BLaER1 (cell line): ENCODE results near the gene EIF2B4.
A peak's percentile ranks its signal among the peaks of the same experiment; 100 is the strongest.

Experiments used
- H3K27ac ChIP-seq: shearing (Covaris generic); formaldehyde crosslinking; 2 replicates; pipeline ENCODE4 v1.8.1; 2022
- H3K27me3 ChIP-seq: shearing (Covaris generic); formaldehyde crosslinking; 2 replicates; pipeline ENCODE4 v1.8.1; 2022
- H3K36me3 ChIP-seq: shearing (Covaris generic); formaldehyde crosslinking; 2 replicates; pipeline ENCODE4 v1.8.1; 2022
- H3K4me1 ChIP-seq: shearing (Covaris generic); formaldehyde crosslinking; 2 replicates; pipeline ENCODE4 v1.8.1; 2022
- H3K4me2 ChIP-seq: shearing (Covaris generic); formaldehyde crosslinking; 2 replicates; pipeline ENCODE4 v1.8.1; 2022
- H3K4me3 ChIP-seq: shearing (Covaris generic); formaldehyde crosslinking; 2 replicates; pipeline ENCODE4 v1.8.1; 2022
- H3K9ac ChIP-seq: shearing (Covaris generic); formaldehyde crosslinking; 2 replicates; pipeline ENCODE4 v1.8.1; 2022
- H3K9me3 ChIP-seq: shearing (Covaris generic); formaldehyde crosslinking; 2 replicates; pipeline ENCODE4 v1.8.1; 2022
- H4K20me1 ChIP-seq: shearing (Covaris generic); formaldehyde crosslinking; 2 replicates; pipeline ENCODE4 v1.8.1; 2022
- Cebpa-rat ChIP-seq: shearing (Covaris generic); IDR thresholded peaks from 2 replicates; pipeline ENCODE4 v1.8.1; 2022

Gene EIF2B4

DNA sequence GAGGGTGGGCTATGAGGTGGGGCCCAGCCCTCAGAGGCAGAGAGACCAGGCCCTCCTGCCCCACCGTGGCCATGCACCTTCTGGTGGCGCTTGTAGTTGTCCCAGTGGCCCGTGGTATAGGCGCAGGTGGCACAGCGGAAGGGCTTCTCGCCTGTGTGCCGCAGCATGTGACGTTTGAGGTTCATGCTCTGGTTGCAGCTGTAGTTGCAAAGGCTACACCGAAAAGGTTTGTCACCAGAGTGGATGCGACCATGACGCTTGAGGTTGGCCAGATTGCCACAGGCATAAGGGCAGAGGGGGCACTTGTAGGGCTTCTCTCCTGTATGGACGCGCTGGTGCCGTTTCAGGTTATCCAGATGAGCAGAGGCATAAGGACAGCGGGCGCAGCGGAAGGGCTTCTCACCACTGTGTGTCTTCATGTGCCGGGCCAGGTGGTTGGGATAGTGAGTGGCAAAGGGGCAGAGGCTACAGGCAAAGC is 7.5 kb upstream of the EIF2B4 start:
- no peaks in the 10 kb centered on the region for H3K27me3 ChIP-seq
- no peak overlapping the region for H3K9ac ChIP-seq
- H3K4me2 ChIP-seq, result no peak overlapping the region
- no peaks in the 10 kb centered on the region for H3K9me3 ChIP-seq
- peaks cover 79% of the 10 kb centered on the region for H3K36me3 ChIP-seq
- peaks cover 40% of the 10 kb centered on the region for H3K4me1 ChIP-seq
- no peak overlapping the region for H3K4me3 ChIP-seq
- no peak overlapping the region for H3K27ac ChIP-seq
- no peak for TF ChIP-seq Cebpa-rat
- H4K20me1 ChIP-seq, result peaks cover 56% of the 10 kb centered on the region

DNA sequence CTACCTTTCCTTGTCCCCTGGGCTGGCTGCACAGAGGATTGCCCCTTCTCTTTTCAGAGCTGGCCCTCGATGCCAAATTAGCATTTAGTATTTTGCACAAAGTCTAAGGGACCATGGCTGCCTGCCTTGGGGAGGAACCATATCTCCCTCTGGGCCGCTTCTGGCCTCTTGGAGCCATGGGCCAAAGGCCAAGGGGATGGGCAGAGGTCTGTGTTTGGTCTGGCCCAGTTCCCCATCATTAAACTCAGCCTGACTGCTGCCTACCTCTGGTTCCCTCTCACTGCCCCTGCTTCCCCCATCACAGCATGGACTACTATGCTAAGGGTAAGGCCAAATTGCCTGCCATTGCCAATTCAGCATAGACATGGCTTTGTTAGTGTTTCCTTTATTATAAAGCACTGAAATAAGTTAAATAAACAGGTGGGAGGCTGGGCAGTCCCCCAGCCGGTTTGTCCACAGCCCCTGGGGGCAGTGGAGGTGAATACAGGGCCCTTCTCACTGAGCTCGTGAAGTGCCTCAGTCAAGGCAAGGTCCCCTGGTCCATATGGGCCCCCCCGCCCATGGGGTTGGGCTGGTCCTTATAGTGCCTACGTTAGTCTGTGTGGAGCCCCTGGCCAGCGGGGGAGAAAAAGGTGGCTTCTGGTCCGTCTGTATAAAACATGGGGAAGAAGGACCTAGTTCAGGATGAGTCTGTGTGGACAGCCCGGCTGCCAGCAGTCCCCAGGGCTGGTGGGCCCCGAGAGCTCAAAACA is 6.9 kb upstream of the EIF2B4 start:
- H3K27me3 ChIP-seq, result no peaks in the 10 kb centered on the region
- H3K27ac ChIP-seq, result no peak overlapping the region
- TF ChIP-seq Cebpa-rat, result no peak
- no peak overlapping the region for H3K9ac ChIP-seq
- H3K9me3 ChIP-seq, result no peaks in the 10 kb centered on the region
- H3K4me2 ChIP-seq, result no peak overlapping the region
- peaks cover 46% of the 10 kb centered on the region for H3K4me1 ChIP-seq
- H3K4me3 ChIP-seq, result no peak overlapping the region
- H3K36me3 ChIP-seq, result peaks cover 73% of the 10 kb centered on the region
- H4K20me1 ChIP-seq, result peaks cover 62% of the 10 kb centered on the region

DNA sequence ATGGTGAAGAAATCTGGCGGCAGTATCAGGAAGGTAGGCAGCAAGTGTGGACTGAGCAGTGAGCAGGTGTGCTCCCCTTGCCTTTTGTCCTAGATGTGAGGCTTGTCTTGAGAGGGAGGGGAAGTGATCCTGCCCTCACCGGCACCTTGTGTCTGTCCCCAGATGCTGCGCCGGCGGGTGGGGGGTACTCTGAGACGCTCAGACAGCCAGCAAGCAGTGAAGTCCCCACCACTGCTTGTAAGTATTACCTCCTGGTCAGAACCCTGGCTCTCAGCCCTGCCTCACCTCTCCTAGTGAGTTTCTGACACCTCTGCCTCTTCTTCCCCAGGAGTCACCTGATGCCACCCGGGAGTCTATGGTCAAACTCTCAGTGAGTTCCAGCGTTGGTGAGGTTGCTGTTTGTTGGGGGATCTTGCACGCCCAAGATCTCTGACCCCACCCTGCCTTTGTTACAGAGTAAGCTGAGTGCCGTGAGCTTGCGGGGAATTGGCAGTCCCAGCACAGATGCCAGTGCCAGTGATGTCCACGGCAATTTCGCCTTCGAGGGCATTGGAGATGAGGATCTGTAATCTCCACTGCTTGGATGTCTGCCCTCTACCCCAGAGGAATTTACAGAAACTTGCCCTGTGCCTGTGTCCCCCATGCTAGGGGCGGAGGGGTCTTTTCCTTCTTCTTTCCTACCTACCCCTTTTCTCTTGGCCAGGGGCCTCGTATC is 6.2 kb upstream of the EIF2B4 start:
- TF ChIP-seq Cebpa-rat, result no peak
- Histone ChIP-seq H3K27me3 (no peaks in the 10 kb centered on the region), H3K27ac (no peak overlapping the region), H3K9me3 (no peaks in the 10 kb centered on the region), H3K9ac (no peak overlapping the region), H4K20me1 (peaks cover 69% of the 10 kb centered on the region), H3K4me1 (peaks cover 54% of the 10 kb centered on the region), H3K4me3 (no peak overlapping the region), H3K36me3 (peaks cover 66% of the 10 kb centered on the region), H3K4me2 (no peak overlapping the region)

DNA sequence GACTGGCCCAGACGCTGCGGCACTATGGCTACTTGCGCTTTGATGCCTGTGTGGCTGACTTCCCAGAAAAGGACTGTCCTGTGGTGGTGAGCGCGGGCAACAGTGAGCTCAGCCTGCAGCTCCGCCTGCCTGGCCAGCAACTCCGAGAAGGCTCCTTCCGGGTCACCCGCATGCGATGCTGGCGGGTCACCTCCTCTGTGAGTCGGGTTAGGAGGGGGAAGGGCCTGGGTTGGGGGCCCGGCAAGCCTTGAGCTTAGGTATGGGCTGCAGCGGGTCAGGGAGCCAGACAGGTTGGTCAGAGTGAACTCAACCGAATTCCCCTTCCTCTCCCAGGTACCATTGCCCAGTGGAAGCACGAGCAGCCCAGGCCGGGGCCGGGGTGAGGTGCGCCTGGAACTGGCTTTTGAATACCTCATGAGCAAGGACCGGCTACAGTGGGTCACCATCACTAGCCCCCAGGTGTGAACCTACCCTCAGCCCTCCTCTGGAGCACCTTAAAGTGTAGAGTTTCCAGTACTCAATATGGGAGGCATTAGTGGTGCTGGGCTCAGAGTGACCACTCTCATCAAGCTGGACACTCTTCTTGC is 5.5 kb upstream of the EIF2B4 start:
- H3K4me3 ChIP-seq, result no peak overlapping the region
- H3K27me3 ChIP-seq, result no peaks in the 10 kb centered on the region
- H4K20me1 ChIP-seq, result peaks cover 71% of the 10 kb centered on the region
- peaks cover 51% of the 10 kb centered on the region for H3K4me1 ChIP-seq
- H3K9ac ChIP-seq, result no peak overlapping the region
- no peak overlapping the region for H3K4me2 ChIP-seq
- no peak for TF ChIP-seq Cebpa-rat
- H3K36me3 ChIP-seq, result peaks cover 61% of the 10 kb centered on the region
- H3K27ac ChIP-seq, result no peak overlapping the region
- H3K9me3 ChIP-seq, result no peaks in the 10 kb centered on the region

DNA sequence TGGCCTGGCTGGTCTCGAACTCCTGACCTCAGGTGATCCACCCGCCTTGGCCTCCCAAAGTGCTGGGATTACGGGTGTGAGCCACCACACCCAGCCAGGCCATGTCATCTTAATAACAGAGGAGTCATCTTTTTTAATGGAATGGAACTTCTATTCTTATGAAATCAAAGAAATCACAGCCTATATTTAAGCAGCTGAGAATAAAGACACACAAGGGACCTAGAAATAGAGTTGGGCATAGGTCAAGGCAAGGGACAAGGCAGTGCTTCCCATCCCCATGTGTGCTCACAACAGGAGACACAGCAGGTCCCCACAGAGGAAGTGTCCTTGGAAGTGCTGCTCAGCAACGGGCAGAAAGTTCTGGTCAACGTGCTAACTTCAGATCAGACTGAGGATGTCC is 3.4 kb upstream of the EIF2B4 start:
- H3K4me2 ChIP-seq, result peak overlapping the region; percentile 90; the same call in 1 of the 2 replicates
- no peaks in the 10 kb centered on the region for H3K27me3 ChIP-seq
- H3K27ac ChIP-seq, result no peak overlapping the region
- no peak overlapping the region for H3K9ac ChIP-seq
- peaks cover 46% of the 10 kb centered on the region for H3K4me1 ChIP-seq
- no peak overlapping the region for H3K4me3 ChIP-seq
- no peak for TF ChIP-seq Cebpa-rat
- H3K9me3 ChIP-seq, result no peaks in the 10 kb centered on the region
- peaks cover 71% of the 10 kb centered on the region for H4K20me1 ChIP-seq
- H3K36me3 ChIP-seq, result peaks cover 60% of the 10 kb centered on the region

DNA sequence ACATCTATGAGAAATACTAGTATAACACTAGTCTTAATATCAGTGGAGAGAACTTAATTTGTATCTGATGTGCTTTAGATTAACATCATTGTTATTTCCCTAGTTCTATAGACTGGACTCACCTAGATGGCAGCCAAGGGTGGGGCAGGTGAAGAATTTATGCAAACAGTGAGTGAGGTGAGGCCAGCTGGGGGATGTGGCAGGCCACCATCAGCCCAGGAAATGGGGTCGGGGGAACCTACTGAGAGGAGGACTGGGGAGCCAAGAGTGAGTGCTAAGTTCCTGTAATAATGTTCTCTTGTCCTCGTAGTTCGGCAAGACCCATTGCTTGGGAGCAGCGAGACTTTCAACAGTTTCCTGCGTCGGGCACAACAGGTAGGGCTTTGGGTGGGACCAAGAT is 2.8 kb upstream of the EIF2B4 start:
- no peak for TF ChIP-seq Cebpa-rat
- H3K36me3 ChIP-seq, result peaks cover 60% of the 10 kb centered on the region
- H3K9ac ChIP-seq, result no peak overlapping the region
- no peaks in the 10 kb centered on the region for H3K27me3 ChIP-seq
- peak overlapping the region; percentile 90 for H3K4me2 ChIP-seq
- no peaks in the 10 kb centered on the region for H3K9me3 ChIP-seq
- H3K27ac ChIP-seq, result no peak overlapping the region
- H3K4me3 ChIP-seq, result no peak overlapping the region
- H4K20me1 ChIP-seq, result peaks cover 64% of the 10 kb centered on the region
- H3K4me1 ChIP-seq, result peaks cover 46% of the 10 kb centered on the region

DNA sequence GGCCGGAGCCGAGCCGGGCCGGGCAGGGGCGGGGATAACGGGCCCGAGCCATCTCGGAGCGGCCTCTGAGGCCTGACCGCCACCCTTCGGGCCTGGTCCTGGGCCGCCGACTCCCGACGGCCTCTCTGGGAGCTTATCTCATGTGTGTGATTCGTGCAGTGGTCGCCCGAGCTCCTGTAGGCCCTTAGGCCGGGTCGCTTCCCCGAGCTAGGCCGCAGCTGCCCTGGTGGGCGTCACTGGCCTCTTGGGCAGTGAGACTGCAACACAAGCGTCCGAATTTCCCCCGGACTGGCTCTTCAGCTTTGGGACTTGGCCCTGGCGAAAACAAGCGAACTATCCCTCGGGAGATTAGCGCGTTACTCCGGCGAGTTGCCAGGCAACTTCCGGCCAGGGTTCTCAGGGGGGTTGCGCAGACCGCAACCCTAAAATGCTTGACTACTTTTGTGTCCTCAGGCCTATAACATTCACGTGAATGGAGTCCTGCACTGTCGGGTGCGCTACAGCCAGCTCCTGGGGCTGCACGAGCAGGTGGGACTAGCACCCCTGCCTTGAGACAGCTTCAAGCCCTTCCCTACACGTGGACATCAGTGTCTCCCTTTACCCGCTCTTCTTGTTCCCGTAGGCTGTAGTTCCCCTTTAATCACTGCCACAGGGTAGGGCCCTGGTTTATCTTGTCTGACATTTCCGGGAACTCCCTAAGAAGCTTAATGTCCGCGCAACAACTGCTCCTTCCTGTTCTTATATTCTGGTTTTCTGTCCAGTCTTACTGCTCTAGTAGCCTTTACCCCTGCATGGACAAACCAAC is 880 bp upstream of the EIF2B4 start:
- no peak for TF ChIP-seq Cebpa-rat
- Histone ChIP-seq H3K4me3 (peak overlapping the region; percentile 97), H3K9me3 (no peaks in the 10 kb centered on the region), H3K4me1 (peaks cover 44% of the 10 kb centered on the region), H4K20me1 (peaks cover 45% of the 10 kb centered on the region), H3K27ac (peak overlapping the region; percentile 99), H3K4me2 (peak overlapping the region; percentile 90), H3K27me3 (no peaks in the 10 kb centered on the region), H3K9ac (peak overlapping the region; percentile 98), H3K36me3 (peaks cover 60% of the 10 kb centered on the region)

DNA sequence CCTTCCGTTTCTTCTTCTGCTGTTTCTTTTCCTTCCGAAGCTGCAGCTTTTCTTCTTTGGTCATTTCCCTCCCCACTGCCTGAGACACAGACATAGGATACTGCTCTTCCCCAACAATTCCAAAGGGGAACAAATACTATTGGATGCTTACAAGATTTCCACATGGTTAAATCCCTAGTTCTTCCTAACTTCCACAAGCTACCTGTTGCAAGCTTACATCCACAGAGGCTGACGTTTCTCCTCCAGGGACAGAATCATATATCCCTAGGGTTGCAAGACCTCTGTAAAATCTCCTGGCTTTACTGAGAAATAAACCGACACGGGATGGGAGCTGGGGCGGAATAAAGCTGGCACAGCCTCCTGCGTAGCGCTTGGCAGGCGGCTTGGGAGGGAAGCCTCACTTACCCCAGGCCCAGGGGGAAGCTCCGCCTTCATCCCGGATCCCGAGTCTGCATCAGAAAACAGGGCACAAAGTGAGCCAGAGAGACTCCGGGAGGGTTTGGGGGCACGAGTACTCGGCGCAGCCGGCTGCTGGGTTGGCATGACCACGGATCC is 590 bp downstream of the EIF2B4 start:
- TF ChIP-seq Cebpa-rat, result no peak
- H3K9ac ChIP-seq, result peak overlapping the region; percentile 98
- peak overlapping the region; percentile 99 for H3K27ac ChIP-seq
- H4K20me1 ChIP-seq, result peaks cover 37% of the 10 kb centered on the region
- peaks cover 59% of the 10 kb centered on the region for H3K36me3 ChIP-seq
- H3K4me2 ChIP-seq, result peak overlapping the region; percentile 99
- H3K9me3 ChIP-seq, result no peaks in the 10 kb centered on the region
- peaks cover 44% of the 10 kb centered on the region for H3K4me1 ChIP-seq
- peak overlapping the region; percentile 97 for H3K4me3 ChIP-seq
- H3K27me3 ChIP-seq, result no peaks in the 10 kb centered on the region

DNA sequence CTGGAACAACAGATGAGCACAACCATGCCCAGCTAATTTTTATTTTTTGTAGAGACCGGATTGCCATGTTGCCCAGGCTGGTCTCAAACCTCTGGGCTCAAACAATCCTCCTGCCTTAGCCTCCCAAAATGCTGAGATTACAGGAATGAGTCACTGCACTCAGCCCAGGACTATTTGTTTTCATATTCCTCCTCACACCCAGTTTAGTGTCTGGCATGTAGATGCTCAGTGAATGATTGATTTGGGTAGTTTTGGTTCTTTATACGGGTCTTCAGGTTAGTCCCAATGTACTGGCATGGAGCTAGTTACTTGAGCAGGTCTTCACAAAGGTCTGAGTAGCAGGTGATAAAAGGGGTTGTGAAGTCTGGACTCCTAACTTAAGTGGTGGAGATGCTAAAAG is 6.2 kb downstream of the EIF2B4 start:
- no peak overlapping the region for H3K4me2 ChIP-seq
- H3K36me3 ChIP-seq, result peaks cover 71% of the 10 kb centered on the region
- no peak overlapping the region for H3K27ac ChIP-seq
- TF ChIP-seq Cebpa-rat, result no peak
- no peak overlapping the region for H3K9ac ChIP-seq
- H3K27me3 ChIP-seq, result no peaks in the 10 kb centered on the region
- peaks cover 10% of the 10 kb centered on the region for H3K4me1 ChIP-seq
- H3K4me3 ChIP-seq, result no peak overlapping the region
- peaks cover 15% of the 10 kb centered on the region for H4K20me1 ChIP-seq
- no peaks in the 10 kb centered on the region for H3K9me3 ChIP-seq
